Central memory CD8-positive, alpha-beta T cell (primary cell): ENCODE results near the gene TNRC6A.
"Not testable (repeated sequence)": the region's sequence is repeated elsewhere in the genome, so short reads cannot be mapped to it uniquely, and the experiment has no call there.

ENCODE experiments used
- ATAC-seq: fragments of 150-1000 bp; cut with Tn5 transposase; replicated peaks from 2 replicates; pipeline ENCODE4 v1.10.0; 2022; ENCODE audit warnings: mild to moderate bottlenecking, moderate FRiP score, moderate number of reproducible peaks; ENCODE audit not compliant: poor library complexity, severe bottlenecking; ENCODE audit errors: extremely low read depth
- DNase-seq, 2 donors: peaks; one replicate each; pipeline ENCODE4 v3.0.0; 2021; ENCODE audit warnings: low spot score in 2 of 2
- H3K27ac Mint-ChIP-seq: one replicate; pipeline ENCODE4 v1.8.0; 2022; ENCODE audit warnings: low read depth, mild to moderate bottlenecking, moderate library complexity, mixed read lengths
- H3K27me3 Mint-ChIP-seq: one replicate; pipeline ENCODE4 v1.8.0; 2022; ENCODE audit warnings: mixed read lengths
- H3K36me3 Mint-ChIP-seq: one replicate; pipeline ENCODE4 v1.8.0; 2022; ENCODE audit warnings: mild to moderate bottlenecking, moderate library complexity, mixed read lengths; ENCODE audit not compliant: insufficient read depth
- H3K4me1 Mint-ChIP-seq: one replicate; pipeline ENCODE4 v1.8.0; 2022; ENCODE audit warnings: mixed read lengths
- H3K4me3 Mint-ChIP-seq: one replicate; pipeline ENCODE4 v1.8.0; 2022; ENCODE audit warnings: mild to moderate bottlenecking, moderate library complexity, mixed read lengths
- H3K9me3 Mint-ChIP-seq: one replicate; pipeline ENCODE4 v1.8.0; 2022; ENCODE audit warnings: mixed read lengths

TNRC6A gene

GRCh38 chr16:24846548-24847357 is 117.3 kb downstream of the TNRC6A start:
- Mint-ChIP-seq H3K4me3 (no peak overlapping the region), H3K27ac (no peak overlapping the region), H3K27me3 (no peaks in the 10 kb centered on the region), H3K4me1 (no peaks in the 10 kb centered on the region), H3K9me3 (no peaks in the 10 kb centered on the region), H3K36me3 (peaks cover 3% of the 10 kb centered on the region)
- no peak for DNase-seq
- no peak for ATAC-seq

- no peak overlapping the region for H3K27ac Mint-ChIP-seq
- no peaks in the 10 kb centered on the region for H3K9me3 Mint-ChIP-seq
- no peaks in the 10 kb centered on the region for H3K4me1 Mint-ChIP-seq
- DNase-seq (no peak), ATAC-seq (no peak)
- no peak overlapping the region for H3K4me3 Mint-ChIP-seq
- peaks cover 3% of the 10 kb centered on the region for H3K36me3 Mint-ChIP-seq
- H3K27me3 Mint-ChIP-seq, result no peaks in the 10 kb centered on the region
Measured at GRCh38 chr16:24847358-24847664, 117.9 kb downstream of the TNRC6A start.

- ATAC-seq, result no peak
Measured at GRCh38 chr16:24848065-24848464, 118.6 kb downstream of the TNRC6A start.

GRCh38 chr16:24849641-24850040 is 120.2 kb downstream of the TNRC6A start:
- Mint-ChIP-seq H3K4me3 (no peak overlapping the region), H3K27me3 (no peaks in the 10 kb centered on the region), H3K4me1 (no peaks in the 10 kb centered on the region), H3K36me3 (no peaks in the 10 kb centered on the region), H3K9me3 (no peaks in the 10 kb centered on the region), H3K27ac (no peak overlapping the region)
- DNase-seq (no peak), ATAC-seq (no peak)

More at GRCh38 chr16:24848065-24848464, 118.6 kb downstream of the TNRC6A start:
- Mint-ChIP-seq H3K4me1 (no peaks in the 10 kb centered on the region), H3K4me3 (no peak overlapping the region), H3K36me3 (peaks cover 3% of the 10 kb centered on the region), H3K27me3 (no peaks in the 10 kb centered on the region), H3K27ac (no peak overlapping the region), H3K9me3 (no peaks in the 10 kb centered on the region)
- no peak for DNase-seq

GRCh38 chr16:24850289-24850938 is 121.0 kb downstream of the TNRC6A start:
- DNase-seq (no peak), ATAC-seq (no peak)
- Mint-ChIP-seq H3K9me3 (no peaks in the 10 kb centered on the region), H3K27me3 (no peaks in the 10 kb centered on the region), H3K36me3 (no peaks in the 10 kb centered on the region), H3K4me3 (no peak overlapping the region), H3K27ac (no peak overlapping the region), H3K4me1 (no peaks in the 10 kb centered on the region)

GRCh38 chr16:24851700-24852099 is 122.2 kb downstream of the TNRC6A start:
- H3K4me3 Mint-ChIP-seq, result no peak overlapping the region
- no peaks in the 10 kb centered on the region for H3K27me3 Mint-ChIP-seq
- no peaks in the 10 kb centered on the region for H3K4me1 Mint-ChIP-seq
- no peaks in the 10 kb centered on the region for H3K9me3 Mint-ChIP-seq
- H3K27ac Mint-ChIP-seq, result no peak overlapping the region
- no peaks in the 10 kb centered on the region for H3K36me3 Mint-ChIP-seq
- ATAC-seq (no peak), DNase-seq (no peak)

GRCh38 chr16:24852281-24852721 is 122.8 kb downstream of the TNRC6A start:
- Mint-ChIP-seq H3K36me3 (no peaks in the 10 kb centered on the region), H3K27me3 (peaks cover 2% of the 10 kb centered on the region), H3K27ac (no peak overlapping the region), H3K4me1 (no peaks in the 10 kb centered on the region), H3K4me3 (no peak overlapping the region), H3K9me3 (no peaks in the 10 kb centered on the region)
- DNase-seq, result no peak
- no peak for ATAC-seq

GRCh38 chr16:24853169-24853824 is 123.8 kb downstream of the TNRC6A start:
- ATAC-seq (no peak), DNase-seq (no peak)
- Mint-ChIP-seq H3K9me3 (no peaks in the 10 kb centered on the region), H3K36me3 (no peaks in the 10 kb centered on the region), H3K4me1 (no peaks in the 10 kb centered on the region), H3K27ac (no peak overlapping the region), H3K4me3 (no peak overlapping the region), H3K27me3 (peaks cover 12% of the 10 kb centered on the region)

GRCh38 chr16:24853830-24854229 is 124.4 kb downstream of the TNRC6A start:
- Mint-ChIP-seq H3K4me1 (no peaks in the 10 kb centered on the region), H3K4me3 (no peak overlapping the region), H3K27me3 (peaks cover 17% of the 10 kb centered on the region), H3K36me3 (no peaks in the 10 kb centered on the region), H3K9me3 (no peaks in the 10 kb centered on the region), H3K27ac (no peak overlapping the region)
- DNase-seq (no peak), ATAC-seq (no peak)

GRCh38 chr16:24854607-24855171 is 125.2 kb downstream of the TNRC6A start:
- H3K4me3 Mint-ChIP-seq, result no peak overlapping the region
- no peaks in the 10 kb centered on the region for H3K4me1 Mint-ChIP-seq
- no peaks in the 10 kb centered on the region for H3K36me3 Mint-ChIP-seq
- H3K27me3 Mint-ChIP-seq, result peaks cover 19% of the 10 kb centered on the region
- DNase-seq, result no peak
- no peaks in the 10 kb centered on the region for H3K9me3 Mint-ChIP-seq
- ATAC-seq, result no peak
- H3K27ac Mint-ChIP-seq, result no peak overlapping the region

GRCh38 chr16:24855678-24856077 is 126.2 kb downstream of the TNRC6A start:
- H3K27ac Mint-ChIP-seq, result no peak overlapping the region

GRCh38 chr16:24856871-24857270 is 127.4 kb downstream of the TNRC6A start:
- H3K4me1 Mint-ChIP-seq, H3K36me3 Mint-ChIP-seq: not testable (repeated sequence)
- H3K27me3 Mint-ChIP-seq, result peaks cover 19% of the 10 kb centered on the region

More at GRCh38 chr16:24855678-24856077, 126.2 kb downstream of the TNRC6A start:
- Mint-ChIP-seq H3K27me3 (peaks cover 19% of the 10 kb centered on the region), H3K9me3 (no peaks in the 10 kb centered on the region), H3K36me3 (no peaks in the 10 kb centered on the region), H3K4me3 (no peak overlapping the region), H3K4me1 (no peaks in the 10 kb centered on the region)
- DNase-seq (no peak), ATAC-seq (no peak)

More at GRCh38 chr16:24856871-24857270, 127.4 kb downstream of the TNRC6A start:
- not testable (repeated sequence) for ATAC-seq, H3K27ac Mint-ChIP-seq, H3K4me3 Mint-ChIP-seq, H3K9me3 Mint-ChIP-seq, DNase-seq
